ENCODE data around the gene RNF26. TPM values are rescaled to one million over a fixed set of nuclear protein-coding genes. Genes with fewer than 3 reads are reported as not detected.

The RNF26 gene
- polyA plus RNA-seq, 1 of the 3 experiments (the other 2 are of a cell fraction), result 31.9 TPM

- H3K27me3 ChIP-seq (ENCODE audit: insufficient read depth), result no peaks in the 10 kb centered on the region
- peaks cover 8% of the 10 kb centered on the region for H3F3A ChIP-seq (replicated peaks; ENCODE audit: insufficient read depth)
- no peak overlapping the region for H2AFZ ChIP-seq (ENCODE audit: low read depth)
- WGBS (ENCODE audit: low lambda C conversion rate), result 98% methylated on average over 8 of the region's 18 CpGs
- no peak overlapping the region for H3K4me2 ChIP-seq
- H3K27ac ChIP-seq (ENCODE audit: low read depth in 2 of 2, low read length in 1 of 2), result no peak overlapping the region
- H3K4me3 ChIP-seq (ENCODE audit: low read depth in 2 of 2, low read length in 1 of 2), result no peak overlapping the region
- H3K36me3 ChIP-seq (replicated peaks in 1 of 2; ENCODE audit: control insufficient read depth in 1 of 2, insufficient read depth in 2 of 2, low read length in 1 of 2), result no peaks in the 10 kb centered on the region
- peak; percentile 20 for DNase-seq
- ChIA-PET POLR2A (interaction anchor here (1.6 kb wide), 1 partner anchor 23 kb away, joined by 4 read pairs; no protein-coding TSS in a partner anchor), CTCF (interaction anchor here (0.7 to 4.8 kb wide), 5 partner anchors 9 to 215 kb away, joined by 3 to 22 read pairs (median 12); no protein-coding TSS in a partner anchor)
- no peaks in the 10 kb centered on the region for H3K9me2 ChIP-seq
- peaks cover 12 to 31% of the 10 kb centered on the region in 2 experiments; a peak in 2 of 4 replicates for H3K4me1 ChIP-seq (ENCODE audit: control insufficient read depth in 1 of 2, insufficient read depth in 2 of 2, low read depth in 1 of 2, low read length in 1 of 2)
- no peaks in the 10 kb centered on the region for H4K20me1 ChIP-seq (ENCODE audit: insufficient read depth)
- TF ChIP-seq PBX3 (IDR thresholded peaks at IDR 0.05) (no peak), FOSL2 (IDR thresholded peaks at IDR 0.05; ENCODE audit: borderline replicate concordance, low read depth) (no peak), TEAD4 (IDR thresholded peaks at IDR 0.05; ENCODE audit: borderline replicate concordance, insufficient read depth) (no peak), MXI1 (IDR thresholded peaks at IDR 0.05; ENCODE audit: low read depth, low read length) (no peak)
- H3K9me3 ChIP-seq, result no peaks in the 10 kb centered on the region
- no peaks in the 10 kb centered on the region for H3K79me2 ChIP-seq (ENCODE audit: insufficient read depth)
- no peak overlapping the region for H3K9ac ChIP-seq
Measured at GRCh38 chr11:119314726-119315125, 19.6 kb upstream of the RNF26 start.

- TF ChIP-seq NFIC (IDR thresholded peaks at IDR 0.05; ENCODE audit: borderline replicate concordance), result peak; percentile 39; the same call in 1 of the 2 replicates
- TF ChIP-seq SMC3 (IDR thresholded peaks at IDR 0.05; ENCODE audit: low read depth, low read length), result no peak
- TF ChIP-seq CTCF (IDR thresholded peaks at IDR 0.05), result peak; percentile 19; the same call in 1 of the 2 replicates
- TF ChIP-seq EP300 (IDR thresholded peaks at IDR 0.05; ENCODE audit: borderline replicate concordance in 1 of 2, low read depth in 1 of 2, low read length in 1 of 2), result no peak
- TF ChIP-seq EZH2phosphoT487 (IDR thresholded peaks at IDR 0.05; ENCODE audit: borderline replicate concordance, low read depth), result no peak
- 0 out of 2 replicates have a peak, but pooled peaks have one; percentile 20 for TF ChIP-seq TEAD4 (IDR thresholded peaks at IDR 0.05; ENCODE audit: borderline replicate concordance, insufficient read depth)
- no peak for TF ChIP-seq RAD21 (IDR thresholded peaks at IDR 0.05; ENCODE audit: low read length)
- POLR2A ChIA-PET, result interaction anchor here (0.6 to 1.6 kb wide), 4 partner anchors 23 to 461 kb away, joined by 3 to 5 read pairs (median 4); partner anchors contain the start of genes C2CD2L and CBL
- CTCF ChIA-PET, result interaction anchor here (0.5 to 4.8 kb wide), 13 partner anchors 8 to 216 kb away, joined by 3 to 22 read pairs (median 5); partner anchors contain the start of gene CBL
- Histone ChIP-seq H4K20me1 (ENCODE audit: insufficient read depth) (no peaks in the 10 kb centered on the region), H3K4me3 (ENCODE audit: low read depth in 2 of 2, low read length in 1 of 2) (peak overlapping the region; percentile 55 to 68; a peak in 3 of 4 replicates), H3K27ac (ENCODE audit: low read depth in 2 of 2, low read length in 1 of 2) (no peak overlapping the region), H3K9me3 (no peaks in the 10 kb centered on the region), H3K4me2 (peak overlapping the region; percentile 100), H2AFZ (ENCODE audit: low read depth) (no peak overlapping the region), H3K9me2 (no peaks in the 10 kb centered on the region), H3K27me3 (ENCODE audit: insufficient read depth) (no peaks in the 10 kb centered on the region), H3K36me3 (replicated peaks in 1 of 2; ENCODE audit: control insufficient read depth in 1 of 2, insufficient read depth in 2 of 2, low read length in 1 of 2) (no peaks in the 10 kb centered on the region), H3K79me2 (ENCODE audit: insufficient read depth) (no peaks in the 10 kb centered on the region), H3K9ac (no peak overlapping the region), H3F3A (replicated peaks; ENCODE audit: insufficient read depth) (peaks cover 8% of the 10 kb centered on the region), H3K4me1 (ENCODE audit: control insufficient read depth in 1 of 2, insufficient read depth in 2 of 2, low read depth in 1 of 2, low read length in 1 of 2) (peaks cover 12 to 31% of the 10 kb centered on the region in 2 experiments; a peak in 2 of 4 replicates)
- DNase-seq, result peak; percentile 72
- WGBS (ENCODE audit: low lambda C conversion rate), result 61% methylated on average over 7 of the region's 29 CpGs
Measured at GRCh38 chr11:119315131-119316015, 19.0 kb upstream of the RNF26 start.
